NCI-H82 treated with DMSO at 0.1 percent for 48 hours (cell line): ENCODE results near the gene PFAS.
A peak's percentile ranks its signal among the peaks of the same experiment; 100 is the strongest.

ENCODE experiments used
- DNase-seq: peaks from one replicate; lab custom pipeline; 2025; ENCODE audit not compliant: unreplicated experiment; lab: John Stamatoyannopoulos, UW

PFAS gene

GRCh38 chr17:8300226-8300625 lies 51.1 kb downstream of the PFAS start:
- no peak for DNase-seq

GRCh38 chr17:8300627-8301242 lies 51.6 kb downstream of the PFAS start:
- peak; percentile 84 for DNase-seq

- DNase-seq: no peak
Observed at GRCh38 chr17:8310601-8311123, 61.6 kb downstream of the PFAS start.

- no peak for DNase-seq
Observed at GRCh38 chr17:8311131-8311790, 62.2 kb downstream of the PFAS start.

- no peak for DNase-seq
Observed at GRCh38 chr17:8312251-8312650, 63.2 kb downstream of the PFAS start.

GRCh38 chr17:8312726-8313600 lies 63.9 kb downstream of the PFAS start:
- DNase-seq: no peak

- DNase-seq: no peak
Observed at GRCh38 chr17:8314797-8315763, 66.0 kb downstream of the PFAS start.

GRCh38 chr17:8315764-8316217 lies 66.7 kb downstream of the PFAS start:
- DNase-seq: no peak

- no peak for DNase-seq
Observed at GRCh38 chr17:8318010-8318935, 69.2 kb downstream of the PFAS start.
